Spinal cord (tissue), 10 donors: Measurements from ENCODE around the gene NID1. TPM values are rescaled to one million over a fixed set of nuclear protein-coding genes. Genes with fewer than 3 reads are reported as not detected.

Experiments used
- DNase-seq, 6 donors: peaks; one replicate each; pipeline versions ENCODE4 v3.0.0 to v3.0.0-alpha.2; 2013 to 2015; ENCODE audit warnings: low spot score in 6 of 6, low read depth in 4 of 6
- H3K27ac ChIP-seq: one replicate; pipeline ENCODE4 v1.5.1; 2013; ENCODE audit warnings: low read depth, low read length, control low read depth
- H3K27me3 ChIP-seq: one replicate; pipeline ENCODE4 v1.6.1; 2013; ENCODE audit warnings: low read length; ENCODE audit not compliant: control insufficient read depth, insufficient read depth
- H3K36me3 ChIP-seq: one replicate; pipeline ENCODE4 v1.6.1; 2013; ENCODE audit warnings: low read length; ENCODE audit not compliant: control insufficient read depth, insufficient read depth
- H3K4me1 ChIP-seq: one replicate; pipeline ENCODE4 v1.6.1; 2013; ENCODE audit warnings: low read length; ENCODE audit not compliant: control insufficient read depth, insufficient read depth
- H3K4me3 ChIP-seq: one replicate; pipeline ENCODE4 v1.5.1; 2013; ENCODE audit warnings: low read depth, low read length, control low read depth
- H3K9me3 ChIP-seq: one replicate; pipeline ENCODE4 v1.6.1; 2013; ENCODE audit warnings: low read length; ENCODE audit not compliant: control insufficient read depth, insufficient read depth
- WGBS: methylation state at CpG from one replicate; pipeline ENCODE4 v1.1.5; 2013; ENCODE audit warnings: missing lambda C conversion rate; ENCODE audit not compliant: insufficient coverage; 5-methylcytosine and 5-hydroxymethylcytosine counted together
- polyA plus RNA-seq, 2 donors: library from polyadenylated mRNA; unstranded; fragments of 120-200 nt; gene quantifications; one replicate each; pipeline ENCODE4 v1.2.1, GENCODE V29; 2013; ENCODE audit not compliant: insufficient read length in 2 of 2
- total RNA-seq, 2 donors: library from RNA; depleted of rRNA in 1 of 2; stranded (reverse); fragments of 120-200 nt in 1 of 2; fragments of >200 nt in 1 of 2; gene quantifications; one replicate each; pipeline versions ENCODE4 v1.2.3 to v1.2.4, GENCODE V29; 2013 to 2014
- donor health status: healthy.

The NID1 gene
- total and polyA plus RNA-seq, 4 donors = 92.7 to 160 (median 95.3) TPM

DNA sequence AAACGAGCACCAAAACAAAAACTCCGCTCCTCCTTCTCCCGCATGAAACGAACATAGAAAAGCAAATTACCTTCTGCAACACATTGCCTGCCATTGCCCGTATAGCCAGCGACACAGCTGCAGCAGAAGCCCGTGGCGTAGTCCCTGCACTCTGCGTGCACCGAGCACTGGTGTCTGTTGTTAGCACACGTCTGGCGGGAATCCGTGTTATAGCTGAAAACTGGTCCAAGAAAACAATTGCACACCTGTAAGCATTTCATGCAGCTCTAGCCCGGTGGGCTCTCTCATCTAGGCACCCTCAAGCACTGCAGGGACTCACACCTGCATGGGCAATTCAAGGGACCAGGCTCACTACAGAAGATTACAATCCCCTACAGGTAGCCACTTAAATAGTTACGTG, 26.9 kb downstream of the NID1 start:
- Histone ChIP-seq H3K9me3 (no peaks in the 10 kb centered on the region), H3K4me3 (no peak overlapping the region), H3K27me3 (no peaks in the 10 kb centered on the region), H3K36me3 (no peaks in the 10 kb centered on the region), H3K4me1 (no peaks in the 10 kb centered on the region), H3K27ac (no peak overlapping the region)
- DNase-seq = no peak
- 95% methylated on average over 11 of the region's 15 CpGs for WGBS

DNA sequence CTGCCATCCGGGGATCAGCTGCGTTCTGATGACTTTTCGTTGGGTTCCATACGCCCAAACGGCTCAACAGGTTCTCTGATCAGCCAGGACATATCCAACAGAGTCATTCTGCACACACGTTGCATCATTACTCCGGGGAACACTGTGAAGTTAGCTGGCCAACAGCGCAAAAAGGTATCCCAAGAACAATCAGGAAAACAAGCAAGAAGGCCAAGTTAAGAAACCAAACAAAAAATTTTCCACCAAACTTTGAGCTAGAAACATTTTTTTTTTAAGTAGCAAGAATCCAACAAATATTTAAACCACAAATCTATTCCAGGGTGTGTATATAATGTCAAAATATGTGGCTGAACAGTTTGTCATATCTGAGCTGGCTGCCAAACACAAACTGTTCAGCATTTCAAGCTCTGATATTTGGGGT, 29.2 kb downstream of the NID1 start:
- Histone ChIP-seq H3K9me3 (no peaks in the 10 kb centered on the region), H3K36me3 (peaks cover 3% of the 10 kb centered on the region), H3K27ac (no peak overlapping the region), H3K27me3 (no peaks in the 10 kb centered on the region), H3K4me3 (no peak overlapping the region), H3K4me1 (no peaks in the 10 kb centered on the region)
- DNase-seq = no peak
- 81% methylated on average over 7 of the region's 8 CpGs for WGBS

- Histone ChIP-seq H3K9me3 (no peaks in the 10 kb centered on the region), H3K4me1 (no peaks in the 10 kb centered on the region), H3K27me3 (no peaks in the 10 kb centered on the region), H3K4me3 (no peak overlapping the region), H3K27ac (no peak overlapping the region), H3K36me3 (peaks cover 14% of the 10 kb centered on the region)
- DNase-seq = no peak
- 96% methylated on average over 2 of the region's 4 CpGs for WGBS
Observed at GRCh38 chr1:236033336-236033735, 31.6 kb downstream of the NID1 start.

GRCh38 chr1:236030534-236030933, 34.4 kb downstream of the NID1 start:
- H3K4me1 ChIP-seq = peaks cover 4% of the 10 kb centered on the region
- no peaks in the 10 kb centered on the region for H3K9me3 ChIP-seq
- peaks cover 27% of the 10 kb centered on the region for H3K36me3 ChIP-seq

DNA sequence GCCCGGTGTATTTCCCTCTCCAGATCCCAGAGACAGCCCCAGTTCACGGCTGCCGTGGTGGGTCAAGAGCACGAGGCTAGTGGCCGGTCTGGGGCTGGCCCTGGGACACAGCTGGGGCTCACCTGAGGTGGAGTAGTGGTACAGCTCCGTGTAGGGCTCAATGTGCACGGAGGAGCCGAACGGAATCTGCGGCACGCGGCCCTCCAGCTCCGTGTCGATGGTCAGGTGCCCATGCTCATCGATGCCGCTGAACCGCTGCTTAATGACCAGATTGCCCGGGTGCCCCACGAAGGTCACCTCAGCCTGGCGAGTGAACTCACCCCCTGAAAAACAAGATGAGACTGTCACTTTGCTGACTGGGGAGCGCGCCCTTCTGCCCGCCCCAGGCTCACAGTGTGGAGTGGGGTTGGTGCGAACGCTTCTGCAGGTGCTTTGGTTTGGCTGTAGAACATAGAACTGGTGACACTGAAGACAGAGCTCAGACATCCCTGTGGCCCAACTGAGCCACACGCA, 35.4 kb downstream of the NID1 start:
- DNase-seq = no peak
- Histone ChIP-seq H3K36me3 (peaks cover 32% of the 10 kb centered on the region), H3K27ac (no peak overlapping the region), H3K4me3 (no peak overlapping the region), H3K27me3 (no peaks in the 10 kb centered on the region), H3K9me3 (no peaks in the 10 kb centered on the region), H3K4me1 (peaks cover 4% of the 10 kb centered on the region)
- WGBS = 93% methylated on average over 26 of the region's 26 CpGs

More at GRCh38 chr1:236030534-236030933, 34.4 kb downstream of the NID1 start:
- Histone ChIP-seq H3K27me3 (no peaks in the 10 kb centered on the region), H3K27ac (no peak overlapping the region), H3K4me3 (no peak overlapping the region)
- WGBS = no CpG with 5 or more reads among the region's 3 CpGs
- peak in 1 of 6 donors; percentile 55 for DNase-seq

GRCh38 chr1:236027104-236027503, 37.8 kb downstream of the NID1 start:
- H3K4me3 ChIP-seq = no peak overlapping the region
- no peak for DNase-seq
- peaks cover 4% of the 10 kb centered on the region for H3K4me1 ChIP-seq
- peaks cover 37% of the 10 kb centered on the region for H3K36me3 ChIP-seq
- 37% methylated on average over 3 of the region's 4 CpGs for WGBS
- H3K27me3 ChIP-seq = no peaks in the 10 kb centered on the region
- no peaks in the 10 kb centered on the region for H3K9me3 ChIP-seq
- peak overlapping the region; percentile 43 for H3K27ac ChIP-seq

DNA sequence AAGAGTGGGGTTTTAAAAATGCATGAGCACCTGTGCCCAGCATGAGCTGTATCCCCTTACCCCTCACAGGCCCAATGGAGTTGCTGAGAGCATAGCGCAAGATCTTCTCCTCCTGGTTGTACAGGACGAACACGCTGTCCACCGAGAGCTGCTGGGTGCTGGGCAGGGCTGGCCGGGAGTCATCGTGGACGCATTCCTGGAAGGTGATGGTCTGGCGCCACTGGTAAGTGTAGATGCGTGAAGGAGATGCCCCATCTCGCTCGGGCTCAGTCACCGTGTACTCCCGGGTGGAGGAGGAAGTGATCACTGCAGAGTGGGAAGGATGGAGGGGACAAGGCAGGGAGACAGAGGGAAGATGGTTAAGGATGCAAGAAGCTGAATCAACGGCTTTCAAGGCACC, 39.1 kb downstream of the NID1 start:
- no peak overlapping the region for H3K27ac ChIP-seq
- H3K27me3 ChIP-seq = no peaks in the 10 kb centered on the region
- H3K36me3 ChIP-seq = peaks cover 34% of the 10 kb centered on the region
- over 99% methylated on average over 10 of the region's 14 CpGs for WGBS
- no peak overlapping the region for H3K4me3 ChIP-seq
- no peaks in the 10 kb centered on the region for H3K9me3 ChIP-seq
- H3K4me1 ChIP-seq = peaks cover 4% of the 10 kb centered on the region
- no peak for DNase-seq

- Histone ChIP-seq H3K4me1 (peaks cover 5% of the 10 kb centered on the region), H3K36me3 (peaks cover 32% of the 10 kb centered on the region), H3K27me3 (no peaks in the 10 kb centered on the region), H3K9me3 (no peaks in the 10 kb centered on the region), H3K4me3 (no peak overlapping the region), H3K27ac (no peak overlapping the region)
- no peak for DNase-seq
- WGBS = 87% methylated on average over 5 of the region's 7 CpGs
Observed at GRCh38 chr1:236024641-236025040, 40.2 kb downstream of the NID1 start.

GRCh38 chr1:236023926-236024565, 40.8 kb downstream of the NID1 start:
- peaks cover 27% of the 10 kb centered on the region for H3K36me3 ChIP-seq
- no peak for DNase-seq
- WGBS = 89% methylated on average over 12 of the region's 15 CpGs
- H3K4me1 ChIP-seq = peaks cover 10% of the 10 kb centered on the region
- H3K27me3 ChIP-seq = no peaks in the 10 kb centered on the region
- H3K27ac ChIP-seq = no peak overlapping the region
- no peak overlapping the region for H3K4me3 ChIP-seq
- H3K9me3 ChIP-seq = no peaks in the 10 kb centered on the region

GRCh38 chr1:236021424-236022135, 43.3 kb downstream of the NID1 start:
- no peaks in the 10 kb centered on the region for H3K27me3 ChIP-seq
- H3K4me3 ChIP-seq = no peak overlapping the region
- H3K36me3 ChIP-seq = peaks cover 19% of the 10 kb centered on the region
- H3K9me3 ChIP-seq = no peaks in the 10 kb centered on the region
- H3K4me1 ChIP-seq = peaks cover 7% of the 10 kb centered on the region
- 44% methylated on average over 3 of the region's 9 CpGs for WGBS
- peak in 2 of 6 donors; percentile 70 to 83 for DNase-seq
- no peak overlapping the region for H3K27ac ChIP-seq
